IMR-90 (cell line): ENCODE data around the gene SIAH3. TPM values are rescaled to one million over a fixed set of nuclear protein-coding genes. Genes with fewer than 3 reads are reported as not detected.

ENCODE experiments used
- ATAC-seq: fragments of 200-7000 bp; cut with Tn5 transposase; 2 replicates; pipeline ENCODE4 v1.9.1; 2020; ENCODE audit warnings: low read depth, mild to moderate bottlenecking, moderate library complexity
- BruUV-seq: library from RNA; stranded (reverse); fragments of 400-500 nt; replicated peaks from 2 replicates; lab custom pipeline; 2021; lab: Mats Ljungman, UMichigan
- CTCF ChIA-PET: fragments of 300-600 bp; formaldehyde crosslinking; extraction: SDS; loops from one replicate; lab custom pipeline; 2021; ENCODE audit warnings: antibody characterized with exemption; lab: Yijun Ruan, JAX
- POLR2A ChIA-PET: fragments of 300-600 bp; sonication (Branson Sonifier 250); formaldehyde crosslinking; loops from one replicate; lab custom pipeline; 2022; ENCODE audit warnings: antibody characterized with exemption; ENCODE audit not compliant: unreplicated experiment; lab: Charles Lee
- DNase-seq: peaks from one replicate; pipeline ENCODE4 v3.0.0; 2013
- H2AFZ ChIP-seq: replicated peaks from 2 replicates; pipeline ENCODE3; 2013; ENCODE audit warnings: low read length, mild to moderate bottlenecking; ENCODE audit not compliant: poor library complexity
- H2AK5ac ChIP-seq: 2 replicates; pipeline ENCODE4 v1.6.1; 2013; ENCODE audit warnings: low read depth, low read length, inconsistent platforms
- H2AK9ac ChIP-seq: replicated peaks from 2 replicates; pipeline ENCODE3; 2013; ENCODE audit warnings: mild to moderate bottlenecking, low read depth, low read length, moderate library complexity; ENCODE audit not compliant: poor library complexity
- H2BK120ac ChIP-seq: 2 replicates; pipeline ENCODE4 v1.6.1; 2013; ENCODE audit warnings: low read depth, low read length, inconsistent platforms
- H2BK15ac ChIP-seq: 3 replicates; pipeline ENCODE4 v1.6.1; 2013; ENCODE audit warnings: low read depth, low read length, inconsistent platforms
- H2BK20ac ChIP-seq: 2 replicates; pipeline ENCODE4 v1.6.1; 2013; ENCODE audit warnings: low read depth, mild to moderate bottlenecking, inconsistent platforms, low read length, moderate library complexity
- H2BK5ac ChIP-seq: 2 replicates; pipeline ENCODE4 v1.6.1; 2013; ENCODE audit warnings: mild to moderate bottlenecking, low read depth, low read length, inconsistent platforms; ENCODE audit not compliant: poor library complexity, severe bottlenecking
- H3K14ac ChIP-seq: replicated peaks from 2 replicates; pipeline ENCODE4 v1.6.1; 2013; ENCODE audit warnings: low read depth, low read length, inconsistent platforms
- H3K18ac ChIP-seq: 2 replicates; pipeline ENCODE4 v1.6.1; 2013; ENCODE audit warnings: low read depth, low read length, control low read depth
- H3K23ac ChIP-seq: 2 replicates; pipeline ENCODE4 v1.6.1; 2013; ENCODE audit warnings: low read depth, low read length, inconsistent platforms
- H3K27ac ChIP-seq: 2 replicates; pipeline ENCODE4 v1.5.1; 2013; ENCODE audit warnings: mild to moderate bottlenecking, control low read depth, low read length; ENCODE audit not compliant: insufficient read depth
- H3K27me3 ChIP-seq: 2 replicates; pipeline ENCODE4 v1.6.1; 2013; ENCODE audit warnings: low read length; ENCODE audit not compliant: control insufficient read depth, insufficient read depth
- H3K36me3 ChIP-seq: 2 replicates; pipeline ENCODE4 v1.6.1; 2013; ENCODE audit warnings: low read length, mixed read lengths; ENCODE audit not compliant: control insufficient read depth, insufficient read depth
- H3K4ac ChIP-seq: 2 replicates; pipeline ENCODE4 v1.6.1; 2013; ENCODE audit warnings: low read depth, low read length, inconsistent platforms
- H3K4me1 ChIP-seq: 2 replicates; pipeline ENCODE4 v1.6.1; 2013; ENCODE audit warnings: low read length, mixed read lengths; ENCODE audit not compliant: control insufficient read depth, insufficient read depth
- H3K4me2 ChIP-seq: 2 replicates; pipeline ENCODE4 v1.6.1; 2013; ENCODE audit warnings: low read depth, mild to moderate bottlenecking, control low read depth, low read length, moderate library complexity
- H3K4me3 ChIP-seq: 2 replicates; pipeline ENCODE4 v1.5.1; 2013; ENCODE audit warnings: low read depth, mild to moderate bottlenecking, control low read depth, low read length, moderate library complexity; ENCODE audit not compliant: insufficient read depth
- H3K56ac ChIP-seq: 2 replicates; pipeline ENCODE4 v1.6.1; 2013; ENCODE audit warnings: low read length, inconsistent platforms; ENCODE audit not compliant: insufficient read depth; ENCODE audit errors: extremely low read depth
- H3K79me1 ChIP-seq, 2 experiments: 2 replicates each; pipeline ENCODE4 v1.6.1; 2013; ENCODE audit warnings: low read length in 2 of 2, inconsistent platforms in 1 of 2, low read depth in 1 of 2
- H3K9ac ChIP-seq: 2 replicates; pipeline ENCODE4 v1.6.1; 2013; ENCODE audit warnings: low read depth, low read length, control low read depth
- H3K9me1 ChIP-seq: 2 replicates; pipeline ENCODE4 v1.6.1; 2013; ENCODE audit warnings: low read length, inconsistent platforms; ENCODE audit not compliant: insufficient read depth
- H3K9me3 ChIP-seq: 2 replicates; pipeline ENCODE4 v1.6.1; 2013; ENCODE audit warnings: low read length; ENCODE audit not compliant: control insufficient read depth, insufficient read depth
- H4K20me1 ChIP-seq: 2 replicates; pipeline ENCODE4 v1.6.1; 2013; ENCODE audit warnings: low read length, inconsistent platforms; ENCODE audit not compliant: insufficient read depth
- H4K5ac ChIP-seq: 2 replicates; pipeline ENCODE4 v1.6.1; 2013; ENCODE audit warnings: mild to moderate bottlenecking, low read depth, low read length, control low read depth
- H4K8ac ChIP-seq, 2 experiments: 2 replicates each; pipeline ENCODE4 v1.6.1; 2013; ENCODE audit warnings: low read depth in 2 of 2, low read length in 2 of 2, control low read depth in 1 of 2, inconsistent platforms in 1 of 2
- H4K91ac ChIP-seq: 2 replicates; pipeline ENCODE4 v1.6.1; 2013; ENCODE audit warnings: low read depth, low read length, inconsistent platforms; ENCODE audit not compliant: insufficient read depth
- CEBPB ChIP-seq: IDR thresholded peaks from 2 replicates; pipeline ENCODE4 v1.6.1; 2012; ENCODE audit warnings: low read depth, low read length, improper control_type of control experiment
- FOS ChIP-seq: fragments of 150-350 bp; IDR thresholded peaks from 2 replicates; pipeline ENCODE4 v1.6.1; 2016; ENCODE audit warnings: low read depth, low read length
- NFE2L2 ChIP-seq: fragments of 150-350 bp; IDR thresholded peaks from 2 replicates; pipeline ENCODE4 v1.6.1; 2016; ENCODE audit warnings: low read depth, mild to moderate bottlenecking, low read length
- RFX5 ChIP-seq: IDR thresholded peaks from 2 replicates; pipeline ENCODE4 v1.8.0; 2012; ENCODE audit warnings: low read depth, mild to moderate bottlenecking, low read length, moderate library complexity
- WGBS, 2 experiments: methylation state at CpG; one replicate each; pipeline versions ENCODE4 v1.1.5 to v1.1.7; 2013; ENCODE audit warnings: missing lambda C conversion rate in 2 of 2; ENCODE audit not compliant: insufficient read length in 1 of 2; ENCODE audit errors: extremely low coverage in 2 of 2; 5-methylcytosine and 5-hydroxymethylcytosine counted together
- dilution Hi-C: fragments of 300-500 bp; cut with HindIII; formaldehyde crosslinking; loops from one replicate; pipeline ENCODE4 v1.14.3; 2018; ENCODE audit warnings: low sequenced_read_pairs; ENCODE audit not compliant: unreplicated experiment
- in situ Hi-C: fragments of 300-500 bp; cut with MboI; formaldehyde crosslinking; loops from 3 replicates; pipeline ENCODE4 v1.14.3; 2019; ENCODE audit warnings: low sequenced_read_pairs, inconsistent platforms, mixed read lengths
- intact Hi-C: fragments of 100-400 bp; cut with micrococcal nuclease; formaldehyde crosslinking; loops from 2 replicates; pipeline ENCODE4 v1.10.0; 2022
- polyA plus RNA-seq, 3 experiments: library from polyadenylated mRNA; depleted of rRNA; stranded (reverse); fragments of >200 nt; gene quantifications; 2 replicates each; pipeline ENCODE4 v1.2.3, GENCODE V29; 2012; ENCODE audit warnings: low replicate concordance in 1 of 3
- total RNA-seq: library from RNA; depleted of rRNA; stranded (reverse); fragments of >200 nt; gene quantifications from 2 replicates; pipeline ENCODE4 v1.2.3, GENCODE V29; 2012
- TF ChIP-seq, protein P1 (sequence below): conservative IDR thresholded peaks from 2 replicates; pipeline ENCODE4 v1.5.1; 2012; ENCODE audit warnings: mild to moderate bottlenecking, low read depth, low read length, improper control_type of control experiment
- TF ChIP-seq, protein P2 (sequence below): fragments of 150-350 bp; IDR thresholded peaks from 2 replicates; pipeline ENCODE4 v1.6.1; 2017; ENCODE audit warnings: mild to moderate bottlenecking, antibody characterized with exemption, low read length, low read depth

Gene SIAH3
- total and polyA plus RNA-seq, 2 of the 4 experiments (the other 2 are of a cell fraction): under 0.01 TPM; not detected in 1

GRCh38 chr13:45881353-45881752 is 29.8 kb upstream of the SIAH3 start:
- Histone ChIP-seq H2AK9ac (no peak overlapping the region), H3K56ac (no peak overlapping the region), H3K9me3 (no peaks in the 10 kb centered on the region), H3K23ac (no peak overlapping the region), H3K27ac (no peak overlapping the region), H3K4ac (no peak overlapping the region), H2BK120ac (no peak overlapping the region), H3K27me3 (peaks cover 10% of the 10 kb centered on the region), H3K4me1 (no peaks in the 10 kb centered on the region), H2AK5ac (no peak overlapping the region), H3K14ac (no peak overlapping the region), H4K5ac (no peak overlapping the region), H4K91ac (no peak overlapping the region), H3K79me1 (no peaks in the 10 kb centered on the region), H3K9me1 (no peaks in the 10 kb centered on the region), H3K9ac (no peak overlapping the region), H2BK15ac (no peak overlapping the region), H4K8ac (no peak overlapping the region), H2BK20ac (no peak overlapping the region), H3K18ac (no peak overlapping the region), H3K4me3 (no peak overlapping the region), H4K20me1 (no peaks in the 10 kb centered on the region), H3K4me2 (no peak overlapping the region), H2BK5ac (no peak overlapping the region), H3K36me3 (no peaks in the 10 kb centered on the region), H2AFZ (no peak overlapping the region)
- no peak for ATAC-seq
- TF ChIP-seq, protein P1, sequence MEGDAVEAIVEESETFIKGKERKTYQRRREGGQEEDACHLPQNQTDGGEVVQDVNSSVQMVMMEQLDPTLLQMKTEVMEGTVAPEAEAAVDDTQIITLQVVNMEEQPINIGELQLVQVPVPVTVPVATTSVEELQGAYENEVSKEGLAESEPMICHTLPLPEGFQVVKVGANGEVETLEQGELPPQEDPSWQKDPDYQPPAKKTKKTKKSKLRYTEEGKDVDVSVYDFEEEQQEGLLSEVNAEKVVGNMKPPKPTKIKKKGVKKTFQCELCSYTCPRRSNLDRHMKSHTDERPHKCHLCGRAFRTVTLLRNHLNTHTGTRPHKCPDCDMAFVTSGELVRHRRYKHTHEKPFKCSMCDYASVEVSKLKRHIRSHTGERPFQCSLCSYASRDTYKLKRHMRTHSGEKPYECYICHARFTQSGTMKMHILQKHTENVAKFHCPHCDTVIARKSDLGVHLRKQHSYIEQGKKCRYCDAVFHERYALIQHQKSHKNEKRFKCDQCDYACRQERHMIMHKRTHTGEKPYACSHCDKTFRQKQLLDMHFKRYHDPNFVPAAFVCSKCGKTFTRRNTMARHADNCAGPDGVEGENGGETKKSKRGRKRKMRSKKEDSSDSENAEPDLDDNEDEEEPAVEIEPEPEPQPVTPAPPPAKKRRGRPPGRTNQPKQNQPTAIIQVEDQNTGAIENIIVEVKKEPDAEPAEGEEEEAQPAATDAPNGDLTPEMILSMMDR: no peak
- TF ChIP-seq RFX5 (no peak), CEBPB (no peak), NFE2L2 (no peak), FOS (no peak)
- TF ChIP-seq, protein P2, sequence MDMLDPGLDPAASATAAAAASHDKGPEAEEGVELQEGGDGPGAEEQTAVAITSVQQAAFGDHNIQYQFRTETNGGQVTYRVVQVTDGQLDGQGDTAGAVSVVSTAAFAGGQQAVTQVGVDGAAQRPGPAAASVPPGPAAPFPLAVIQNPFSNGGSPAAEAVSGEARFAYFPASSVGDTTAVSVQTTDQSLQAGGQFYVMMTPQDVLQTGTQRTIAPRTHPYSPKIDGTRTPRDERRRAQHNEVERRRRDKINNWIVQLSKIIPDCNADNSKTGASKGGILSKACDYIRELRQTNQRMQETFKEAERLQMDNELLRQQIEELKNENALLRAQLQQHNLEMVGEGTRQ: no peak
- in situ Hi-C loops: no loop called here
- ChIA-PET POLR2A (no interaction called here), CTCF (no interaction called here)
- no peak for DNase-seq
- WGBS, 2 experiments: 82% methylated on average over 2 of the region's 2 CpGs; no CpG with 5 or more reads in 1 of the 2 experiments
- dilution Hi-C loops: no loop called here
- intact Hi-C loops: no loop called here
- no TSS peak for BruUV-seq
